K562 (cell line): ENCODE results near the gene FKBP2. TPM values are rescaled to one million over a fixed set of nuclear protein-coding genes. Genes with fewer than 3 reads are reported as not detected.
A peak's percentile ranks its signal among the peaks of the same experiment; 100 is the strongest.

ENCODE experiments used
- CEBPB ChIP-seq: fragments of 450-650 bp; IDR thresholded peaks from 2 replicates; pipeline ENCODE4 v1.6.1; 2016; ENCODE audit warnings: missing genetic modification characterization, missing compliant biosample characterization
- ESRRA ChIP-seq: fragments of 450-650 bp; IDR thresholded peaks from 2 replicates; pipeline ENCODE4 v1.6.1; 2014; ENCODE audit warnings: low read depth, mild to moderate bottlenecking, moderate library complexity, borderline replicate concordance
- ETS1 ChIP-seq: conservative IDR thresholded peaks from 2 replicates; pipeline ENCODE4 v1.6.1; 2011; ENCODE audit warnings: low read depth, mild to moderate bottlenecking, low read length; ENCODE audit not compliant: control insufficient read depth
- ETV6 ChIP-seq, 3 experiments: fragments of 150-350 bp in 1 of 3; sonication (generic) in 1 of 3; formaldehyde crosslinking in 1 of 3; IDR thresholded peaks; 2 replicates each; pipeline versions ENCODE4 v1.6.1 to v1.8.0; 2014 to 2022; ENCODE audit warnings: borderline replicate concordance in 2 of 3, low read depth in 2 of 3, antibody characterized with exemption in 1 of 3, low read length in 1 of 3, mild to moderate bottlenecking in 1 of 3, missing genetic modification reagents in 1 of 3
- JUND ChIP-seq, 2 experiments: IDR thresholded peaks; 2 replicates in 1 of 2; 3 replicates in 1 of 2; pipeline ENCODE4 v1.6.1; 2011; ENCODE audit warnings: borderline replicate concordance in 2 of 2, low read depth in 2 of 2, low read length in 2 of 2, improper control_type of control experiment in 1 of 2, missing biosample characterization in 1 of 2, missing genetic modification characterization in 1 of 2, missing genetic modification reagents in 1 of 2
- NCOA2 ChIP-seq, 2 experiments: fragments of 450-650 bp; IDR thresholded peaks; 2 replicates each; pipeline ENCODE4 v1.6.1; 2018; ENCODE audit warnings: mild to moderate bottlenecking in 2 of 2, moderate library complexity in 1 of 2; ENCODE audit not compliant: partially characterized antibody in 2 of 2
- NR4A1 ChIP-seq, 2 experiments: fragments of 250-450 bp in 1 of 2; fragments of 450-650 bp in 1 of 2; sonication (Bioruptor Pico) in 1 of 2; IDR thresholded peaks; 2 replicates each; pipeline versions ENCODE4 v1.4.0 to v1.6.1; 2016 to 2020; ENCODE audit warnings: mild to moderate bottlenecking in 2 of 2, missing compliant biosample characterization in 1 of 2, missing genetic modification characterization in 1 of 2, moderate library complexity in 1 of 2
- PBX2 ChIP-seq, 2 experiments: IDR thresholded peaks in 1 of 2; conservative IDR thresholded peaks in 1 of 2; 2 replicates each; pipeline ENCODE4 v1.6.1; 2016; ENCODE audit warnings: low read depth in 2 of 2, mild to moderate bottlenecking in 1 of 2, missing compliant biosample characterization in 1 of 2, missing genetic modification characterization in 1 of 2, moderate library complexity in 1 of 2
- RBM15 ChIP-seq: fragments of 200-400 bp; formaldehyde crosslinking; IDR thresholded peaks from 2 replicates; pipeline ENCODE4 v1.6.1; 2018; ENCODE audit warnings: mild to moderate bottlenecking, low read length, moderate library complexity; ENCODE audit not compliant: insufficient read depth
- RBM22 ChIP-seq: fragments of 200-400 bp; formaldehyde crosslinking; IDR thresholded peaks from 2 replicates; pipeline ENCODE4 v1.6.1; 2018; ENCODE audit warnings: low read length, low read depth; ENCODE audit not compliant: poor library complexity, severe bottlenecking
- RFX7 ChIP-seq: fragments of 250-450 bp; sonication (Bioruptor Pico); IDR thresholded peaks from 2 replicates; pipeline ENCODE4 v1.5.1; 2021; ENCODE audit warnings: mild to moderate bottlenecking
- SOX6 ChIP-seq: fragments of 450-650 bp; IDR thresholded peaks from 2 replicates; pipeline ENCODE4 v1.6.1; 2014; ENCODE audit warnings: mild to moderate bottlenecking
- SP2 ChIP-seq: IDR thresholded peaks from 2 replicates; pipeline ENCODE4 v1.6.1; 2011; ENCODE audit warnings: mild to moderate bottlenecking, low read depth, low read length, moderate library complexity; ENCODE audit not compliant: poor library complexity, severe bottlenecking; ENCODE audit errors: extremely low read depth
- TCFL5 ChIP-seq: fragments of 250-450 bp; sonication (Bioruptor Pico); conservative IDR thresholded peaks from 2 replicates; pipeline ENCODE4 v1.6.1; 2021; ENCODE audit warnings: mild to moderate bottlenecking, moderate library complexity, matching md5 sums
- TGIF2 ChIP-seq: sonication (generic); formaldehyde crosslinking; IDR thresholded peaks from 2 replicates; pipeline ENCODE4 v1.8.1; 2022; ENCODE audit warnings: mild to moderate bottlenecking, missing genetic modification reagents, moderate library complexity
- XRCC3 ChIP-seq: fragments of 450-650 bp; IDR thresholded peaks from 2 replicates; pipeline ENCODE4 v1.6.1; 2017; ENCODE audit warnings: mild to moderate bottlenecking, moderate library complexity
- ZBTB8A ChIP-seq: fragments of 450-650 bp; IDR thresholded peaks from 2 replicates; pipeline ENCODE4 v1.6.1; 2018; ENCODE audit warnings: mild to moderate bottlenecking, moderate library complexity; ENCODE audit not compliant: partially characterized antibody
- ZNF277 ChIP-seq: fragments of 250-450 bp; sonication (Bioruptor Pico); IDR thresholded peaks from 2 replicates; pipeline ENCODE4 v1.8.0; 2022; ENCODE audit warnings: inconsistent platforms, mild to moderate bottlenecking, moderate library complexity, borderline replicate concordance
- ZNF699 ChIP-seq: fragments of 250-450 bp; sonication (Bioruptor Pico); IDR thresholded peaks from 2 replicates; pipeline ENCODE4 v1.8.0; 2021; ENCODE audit warnings: mild to moderate bottlenecking, moderate library complexity; ENCODE audit not compliant: insufficient replicate concordance
- polyA plus RNA-seq, 8 experiments: library from polyadenylated mRNA; depleted of rRNA in 4 of 8; stranded (reverse) in 5 of 8; unstranded in 3 of 8; fragments of >200 nt; fragmentation: Nextera tagmentation in 2 of 8; fragmentation: Illumina TruSeq in 1 of 8; extraction: Ambion mirVana in 2 of 8; extraction: Trizol in 1 of 8; gene quantifications; 2 replicates each; pipeline versions ENCODE4 v1.2.1 to v1.2.3, GENCODE V29; 2011 to 2014; ENCODE audit warnings: inconsistent platforms in 1 of 8, missing spikeins in 1 of 8
- total RNA-seq, 7 experiments: library from RNA; depleted of rRNA in 6 of 7; stranded (reverse); fragments of >200 nt in 6 of 7; fragmentation: Illumina TruSeq in 2 of 7; extraction: Trizol in 2 of 7; gene quantifications; 2 replicates each; pipeline versions ENCODE4 v1.2.1 to v1.2.3, GENCODE V29; 2011 to 2021; ENCODE audit warnings: low replicate concordance in 1 of 7

The FKBP2 gene
- total and polyA plus RNA-seq, 9 of the 15 experiments (the other 6 are each of a cell fraction or from before 2014, with no cell fraction given) = 3.5 to 151 (median 58.1) TPM

- no peak for TF ChIP-seq ESRRA
- TF ChIP-seq NCOA2 (IDR thresholded peaks at IDR 0.05; ENCODE audit: partially characterized antibody in 2 of 2) = no peak
- TF ChIP-seq XRCC3 = no peak
- TF ChIP-seq ZBTB8A = no peak
- no peak for TF ChIP-seq ZNF277 (CRISPR knock-in tag)
- TF ChIP-seq SOX6 = no peak; the same call in none of the 2 replicates
- TF ChIP-seq TCFL5 (CRISPR knock-in tag) = no peak
- TF ChIP-seq ZNF699 (CRISPR knock-in tag) = no peak
- no peak for TF ChIP-seq RFX7 (CRISPR knock-in tag)
- peak; percentile 34; the same call in 1 of the 2 replicates for TF ChIP-seq NR4A1 (CRISPR knock-in tag; IDR thresholded peaks at IDR 0.05)
- peak; percentile 38; the same call in 1 of the 2 replicates for TF ChIP-seq NR4A1 (tag; IDR thresholded peaks at IDR 0.05)
- TF ChIP-seq RBM22 = no peak
- TF ChIP-seq SP2 = no peak
- peak; percentile 44 for TF ChIP-seq ETS1
- no peak for TF ChIP-seq TGIF2
- TF ChIP-seq ETV6 (IDR thresholded peaks at IDR 0.05; ENCODE audit: borderline replicate concordance in 1 of 2, low read depth in 2 of 2, low read length in 1 of 2) = peak; percentile 68 to 75; a peak in 2 of 4 replicates
- TF ChIP-seq ETV6 (CRISPR knock-in tag; IDR thresholded peaks at IDR 0.05; ENCODE audit: borderline replicate concordance) = no peak
- no peak for TF ChIP-seq CEBPB (tag)
- TF ChIP-seq PBX2 (CRISPR knock-in tag; IDR thresholded peaks at IDR 0.05; ENCODE audit: low read depth) = no peak
- peak; percentile 60 for TF ChIP-seq PBX2 (tag; conservative IDR thresholded peaks at IDR 0.05; ENCODE audit: low read depth)
- peak; percentile 83 for TF ChIP-seq JUND (IDR thresholded peaks at IDR 0.05; ENCODE audit: borderline replicate concordance, low read depth, low read length)
- TF ChIP-seq JUND (tag; IDR thresholded peaks at IDR 0.05; ENCODE audit: borderline replicate concordance, low read depth, low read length) = peak; percentile 74; the same call in 1 of the 3 replicates
- TF ChIP-seq RBM15 = no peak
Observed at GRCh38 chr11:64207256-64208085, 33.4 kb upstream of the FKBP2 start (continued).
